GM06990 (cell line): ENCODE results near the gene CNTN5.

Source experiments
- DNase-seq: peaks from one replicate; pipeline ENCODE4 v3.0.0-alpha.2; 2011; ENCODE audit not compliant: insufficient read length; ENCODE audit errors: extremely low read depth
- H3K27me3 ChIP-seq: replicated peaks from 2 replicates; pipeline ENCODE4 v1.6.0; 2011; ENCODE audit warnings: low read length; ENCODE audit not compliant: control insufficient read depth, insufficient read depth
- H3K36me3 ChIP-seq: 2 replicates; pipeline ENCODE4 v1.5.1; 2011; ENCODE audit warnings: low read length; ENCODE audit not compliant: control insufficient read depth, insufficient read depth
- H3K4me3 ChIP-seq: replicated peaks from 2 replicates; pipeline ENCODE4 v1.5.1; 2011; ENCODE audit warnings: low read depth, mild to moderate bottlenecking, control low read depth, low read length
- TF ChIP-seq, protein P1 (sequence below): IDR thresholded peaks from 2 replicates; pipeline ENCODE4 v1.5.1; 2011; ENCODE audit warnings: low read length, control low read depth, mild to moderate bottlenecking, inconsistent platforms; ENCODE audit not compliant: insufficient read depth, poor library complexity, severe bottlenecking

The CNTN5 gene

DNA sequence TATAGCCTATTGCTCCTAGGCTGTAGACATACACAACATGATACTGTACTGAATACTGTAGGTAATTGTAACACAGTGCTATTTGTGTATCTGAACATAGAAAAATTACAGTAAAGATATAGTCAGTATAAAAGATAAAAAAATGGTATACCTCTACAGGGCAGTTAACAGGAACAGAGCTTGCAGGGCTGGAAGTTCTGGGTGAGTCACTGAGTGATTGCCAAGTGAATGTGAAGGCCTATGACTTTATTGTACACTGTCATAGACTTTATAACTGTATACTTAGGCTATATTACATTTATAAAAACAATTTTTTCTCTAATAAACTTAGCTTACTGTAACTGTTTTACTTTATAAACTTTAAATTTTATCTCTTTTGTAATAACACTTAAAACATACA is 1334.0 kb downstream of the CNTN5 start:
- no peak for DNase-seq
- TF ChIP-seq, protein P1, sequence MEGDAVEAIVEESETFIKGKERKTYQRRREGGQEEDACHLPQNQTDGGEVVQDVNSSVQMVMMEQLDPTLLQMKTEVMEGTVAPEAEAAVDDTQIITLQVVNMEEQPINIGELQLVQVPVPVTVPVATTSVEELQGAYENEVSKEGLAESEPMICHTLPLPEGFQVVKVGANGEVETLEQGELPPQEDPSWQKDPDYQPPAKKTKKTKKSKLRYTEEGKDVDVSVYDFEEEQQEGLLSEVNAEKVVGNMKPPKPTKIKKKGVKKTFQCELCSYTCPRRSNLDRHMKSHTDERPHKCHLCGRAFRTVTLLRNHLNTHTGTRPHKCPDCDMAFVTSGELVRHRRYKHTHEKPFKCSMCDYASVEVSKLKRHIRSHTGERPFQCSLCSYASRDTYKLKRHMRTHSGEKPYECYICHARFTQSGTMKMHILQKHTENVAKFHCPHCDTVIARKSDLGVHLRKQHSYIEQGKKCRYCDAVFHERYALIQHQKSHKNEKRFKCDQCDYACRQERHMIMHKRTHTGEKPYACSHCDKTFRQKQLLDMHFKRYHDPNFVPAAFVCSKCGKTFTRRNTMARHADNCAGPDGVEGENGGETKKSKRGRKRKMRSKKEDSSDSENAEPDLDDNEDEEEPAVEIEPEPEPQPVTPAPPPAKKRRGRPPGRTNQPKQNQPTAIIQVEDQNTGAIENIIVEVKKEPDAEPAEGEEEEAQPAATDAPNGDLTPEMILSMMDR: no peak
- H3K4me3 ChIP-seq: no peak overlapping the region
- H3K36me3 ChIP-seq: no peaks in the 10 kb centered on the region
- H3K27me3 ChIP-seq: no peaks in the 10 kb centered on the region

DNA sequence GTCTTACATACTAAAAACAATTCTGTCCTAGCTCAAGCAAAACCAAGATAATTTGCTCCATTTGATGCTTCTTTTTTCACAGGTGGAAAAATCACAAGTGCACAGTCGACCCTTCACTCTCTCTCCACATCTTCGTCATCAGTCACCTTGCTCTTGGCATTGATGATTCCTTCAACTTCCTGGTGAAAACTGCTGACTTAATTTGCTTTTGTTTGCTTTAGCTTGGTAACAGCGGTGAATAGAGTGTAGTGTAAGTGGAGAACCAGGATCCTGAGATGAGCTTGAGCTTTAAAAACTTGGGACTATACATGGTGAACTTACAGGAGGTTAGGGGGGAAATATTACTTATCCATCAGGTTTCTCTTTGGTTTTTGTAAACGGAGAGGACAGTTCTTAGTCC is 1335.3 kb downstream of the CNTN5 start:
- DNase-seq: no peak
- no peaks in the 10 kb centered on the region for H3K27me3 ChIP-seq

DNA sequence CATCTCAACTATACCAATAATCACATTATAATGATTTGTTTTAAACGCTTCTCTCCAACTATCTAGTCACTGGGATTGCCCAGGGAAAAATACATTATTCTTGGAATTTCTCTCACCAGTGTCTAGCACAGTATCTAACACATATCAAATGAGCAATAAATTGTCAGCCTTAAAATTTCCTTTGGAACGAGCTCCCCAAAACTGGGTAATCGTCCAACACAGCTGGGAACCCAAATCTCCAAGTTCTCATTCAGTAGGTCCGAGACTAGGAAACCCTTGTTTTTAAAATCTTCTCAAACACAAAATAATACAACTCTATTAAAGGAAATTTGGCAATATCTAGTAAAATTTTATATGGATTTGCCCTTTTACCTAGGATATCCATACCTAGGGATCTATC is 1338.5 kb downstream of the CNTN5 start:
- H3K27me3 ChIP-seq: no peaks in the 10 kb centered on the region
- TF ChIP-seq, protein P1: no peak
- H3K4me3 ChIP-seq: no peak overlapping the region
- no peak for DNase-seq
- H3K36me3 ChIP-seq: no peaks in the 10 kb centered on the region

More for the DNA sequence above, 1335.3 kb downstream of the CNTN5 start:
- Histone ChIP-seq H3K36me3 (no peaks in the 10 kb centered on the region), H3K4me3 (no peak overlapping the region)
- TF ChIP-seq, protein P1: no peak

DNA sequence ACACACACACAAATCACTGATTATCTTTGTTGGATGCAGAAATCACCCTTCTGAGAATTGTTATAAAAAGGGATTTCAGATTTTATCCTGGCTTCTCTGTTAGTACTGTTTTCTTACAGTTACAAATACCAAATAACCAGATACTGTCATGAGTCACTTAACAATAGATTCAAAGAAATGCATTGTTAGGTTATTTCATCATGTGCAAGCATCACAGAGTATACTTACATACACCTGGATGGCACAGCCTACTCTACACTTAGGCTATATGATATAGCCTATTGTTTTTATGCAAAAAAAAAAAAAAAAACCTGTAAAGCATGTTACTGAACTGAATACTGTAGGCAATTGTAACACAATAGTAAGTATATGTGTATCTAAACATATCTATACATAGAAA is 1347.1 kb downstream of the CNTN5 start:
- Histone ChIP-seq H3K27me3 (no peaks in the 10 kb centered on the region), H3K36me3 (no peaks in the 10 kb centered on the region), H3K4me3 (no peak overlapping the region)
- TF ChIP-seq, protein P1: no peak
- DNase-seq: no peak

DNA sequence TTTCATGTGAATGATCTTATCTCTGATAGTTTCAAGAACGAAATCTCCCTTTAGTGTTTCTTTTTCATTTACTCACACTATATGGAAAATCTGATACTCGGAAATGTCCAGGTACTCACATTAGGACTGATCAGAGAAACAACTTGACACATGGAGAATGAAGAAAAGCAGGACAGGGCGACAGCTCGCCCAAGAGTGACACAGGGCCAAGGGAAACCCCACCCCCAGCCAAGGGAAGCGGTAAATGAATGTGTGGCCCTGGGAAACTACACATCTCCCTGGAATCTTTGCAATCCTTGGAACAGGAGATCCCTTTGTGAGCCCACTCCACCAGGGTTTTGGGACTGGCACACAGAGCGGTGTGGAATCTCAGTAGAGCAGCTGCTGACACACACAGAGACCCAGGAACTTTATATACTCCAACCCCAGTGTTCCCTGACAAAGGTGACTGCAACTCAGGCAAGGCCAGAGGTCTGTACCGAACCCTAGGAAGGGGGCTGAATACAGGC is 1362.7 kb downstream of the CNTN5 start:
- Histone ChIP-seq H3K36me3 (no peaks in the 10 kb centered on the region), H3K27me3 (no peaks in the 10 kb centered on the region), H3K4me3 (no peak overlapping the region)
- DNase-seq: no peak
- TF ChIP-seq, protein P1: no peak

DNA sequence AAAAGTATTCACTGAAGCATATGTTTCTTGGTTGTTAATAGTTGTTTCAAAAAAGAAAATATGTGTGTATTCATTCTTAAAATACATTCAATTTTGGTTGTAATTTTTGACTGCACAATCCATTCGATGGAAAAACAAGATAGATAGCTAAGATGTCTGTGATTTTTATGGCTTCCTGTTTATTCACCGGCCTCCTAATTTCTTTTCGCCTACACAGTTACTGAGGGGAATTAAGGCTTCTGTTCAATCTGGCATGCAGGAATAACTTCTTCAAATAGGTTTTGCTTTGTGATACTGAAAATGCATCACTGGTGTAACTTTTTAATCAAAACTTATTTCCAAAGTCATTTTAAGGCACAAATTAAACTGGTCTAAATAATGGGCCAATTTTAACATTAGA is 1375.5 kb downstream of the CNTN5 start:
- TF ChIP-seq, protein P1: no peak
- no peaks in the 10 kb centered on the region for H3K36me3 ChIP-seq
- no peak overlapping the region for H3K4me3 ChIP-seq
- DNase-seq: no peak
- no peaks in the 10 kb centered on the region for H3K27me3 ChIP-seq
